GM19324 (cell line): Measurements from ENCODE around the gene ABHD4.
"Not testable (repeated sequence)": the region's sequence is repeated elsewhere in the genome, so short reads cannot be mapped to it uniquely, and the experiment has no call there.

Experiments used
- ATAC-seq: cut with Tn5 transposase; IDR thresholded peaks from one replicate; pipeline ENCODE4 v1.9.1; 2021; ENCODE audit warnings: mild to moderate bottlenecking, moderate library complexity; ENCODE audit not compliant: unreplicated experiment, low FRiP score

The ABHD4 gene

GRCh38 chr14:22622255-22622654 lies 24.2 kb downstream of the ABHD4 start:
- no peak for ATAC-seq

- ATAC-seq = no peak
Observed at GRCh38 chr14:22623047-22623446, 24.9 kb downstream of the ABHD4 start.

GRCh38 chr14:22626590-22626989 lies 28.5 kb downstream of the ABHD4 start:
- ATAC-seq = no peak

DNA sequence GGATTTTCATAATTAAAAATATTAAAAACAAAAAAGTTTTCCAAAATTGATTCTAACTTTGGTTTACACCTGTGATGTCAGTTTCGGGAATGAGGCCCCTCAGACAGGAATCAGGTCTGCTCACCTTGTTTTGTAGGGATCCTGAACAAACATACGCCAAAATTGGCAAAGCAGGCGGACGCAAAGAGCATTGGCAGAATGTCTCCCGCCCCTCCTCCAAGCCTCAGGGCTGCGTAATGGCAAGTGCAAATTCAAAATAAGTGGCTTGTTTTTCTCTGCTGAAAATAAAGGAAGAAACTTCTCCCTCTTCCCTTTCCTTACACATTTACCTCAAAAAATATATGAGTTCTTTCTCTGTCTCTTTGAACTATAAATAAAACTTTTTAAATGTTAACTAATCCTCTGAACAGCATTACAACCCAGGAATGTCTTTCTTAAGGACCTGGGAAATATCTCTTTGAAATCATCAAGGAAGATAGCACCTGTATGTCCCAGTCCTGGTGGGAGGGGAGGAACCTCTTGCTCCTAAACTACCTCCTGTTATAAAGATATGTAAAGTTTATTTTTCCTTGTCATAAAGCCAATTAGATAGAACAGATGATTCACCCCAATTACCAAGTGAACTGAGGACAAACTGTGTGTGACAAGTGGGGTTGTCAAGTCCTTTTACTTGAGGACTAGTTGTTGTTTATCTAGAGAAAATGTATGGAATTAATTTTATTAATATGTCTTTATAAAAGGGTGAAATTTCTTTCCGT lies 29.6 kb downstream of the ABHD4 start:
- ATAC-seq = no peak

DNA sequence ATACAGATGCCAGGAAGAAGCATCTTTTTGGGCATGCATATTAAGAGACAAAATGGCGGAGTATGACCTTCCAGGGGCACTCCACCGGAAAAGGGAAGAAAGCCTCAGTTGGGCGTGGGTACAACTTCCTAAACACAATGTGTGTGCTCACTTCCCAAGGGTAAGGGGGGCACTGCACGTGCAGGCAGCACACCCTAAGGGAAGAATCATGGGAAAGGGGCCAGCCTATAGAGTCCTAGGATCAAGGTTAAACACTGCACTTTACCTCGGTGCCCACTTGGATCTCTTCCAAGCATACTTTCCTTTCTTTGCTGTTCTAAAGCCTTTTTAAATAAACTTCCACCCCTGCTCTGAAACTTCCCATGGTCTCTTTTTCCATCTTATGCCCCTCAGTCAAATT lies 31.3 kb downstream of the ABHD4 start:
- ATAC-seq = no peak

DNA sequence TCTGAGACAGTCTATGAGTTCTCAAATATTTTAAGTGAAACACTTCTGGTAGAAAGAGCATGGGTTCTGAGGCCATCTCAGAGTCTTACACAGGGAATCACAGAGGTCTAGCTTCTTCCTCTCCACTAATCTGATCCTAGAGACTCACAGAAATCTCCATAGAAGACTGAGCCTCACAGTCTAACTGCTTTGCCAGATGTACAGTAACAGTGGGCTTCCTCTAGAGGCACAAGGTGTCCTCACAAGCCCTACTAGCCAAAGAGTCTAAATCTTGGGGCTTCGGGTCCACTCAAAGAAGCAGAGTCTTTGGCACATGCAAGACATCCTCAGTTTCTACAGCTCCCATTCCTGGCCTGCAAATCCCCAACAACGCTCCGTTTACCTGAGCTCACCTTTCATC lies 32.0 kb downstream of the ABHD4 start:
- ATAC-seq = no peak

GRCh38 chr14:22630486-22630885 lies 32.4 kb downstream of the ABHD4 start:
- no peak for ATAC-seq

DNA sequence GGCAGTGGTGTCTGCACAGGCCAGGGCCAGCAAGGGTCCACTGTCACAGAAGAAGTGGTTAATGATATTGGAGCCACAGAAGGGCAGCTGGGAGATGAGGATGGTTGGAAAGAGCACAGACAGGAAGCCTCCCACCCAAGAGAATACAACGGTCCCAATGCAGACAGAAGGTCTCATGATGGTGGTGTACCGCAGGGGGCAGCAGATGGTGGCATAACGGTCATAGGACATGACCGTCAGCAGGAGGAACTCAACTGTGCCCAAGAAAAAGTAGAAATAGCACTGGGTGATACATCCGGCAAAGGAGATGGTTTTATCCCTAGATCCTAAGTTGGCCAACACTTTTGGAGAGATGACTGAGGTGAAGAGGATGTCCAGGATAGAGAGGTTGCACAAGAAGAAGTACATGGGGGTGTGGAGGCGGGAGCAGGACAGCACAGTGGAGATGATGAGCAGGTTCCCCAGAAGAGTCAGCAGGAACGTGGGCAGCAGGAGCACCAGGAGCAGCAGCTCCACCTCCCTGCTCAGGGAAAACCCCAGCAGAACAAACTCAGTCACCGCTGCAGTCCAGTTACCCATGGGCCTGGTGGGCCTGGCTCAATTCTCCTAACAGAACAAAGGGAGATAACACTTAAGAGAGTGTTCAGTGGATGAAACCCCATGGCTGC lies 36.3 kb downstream of the ABHD4 start:
- ATAC-seq = no peak

DNA sequence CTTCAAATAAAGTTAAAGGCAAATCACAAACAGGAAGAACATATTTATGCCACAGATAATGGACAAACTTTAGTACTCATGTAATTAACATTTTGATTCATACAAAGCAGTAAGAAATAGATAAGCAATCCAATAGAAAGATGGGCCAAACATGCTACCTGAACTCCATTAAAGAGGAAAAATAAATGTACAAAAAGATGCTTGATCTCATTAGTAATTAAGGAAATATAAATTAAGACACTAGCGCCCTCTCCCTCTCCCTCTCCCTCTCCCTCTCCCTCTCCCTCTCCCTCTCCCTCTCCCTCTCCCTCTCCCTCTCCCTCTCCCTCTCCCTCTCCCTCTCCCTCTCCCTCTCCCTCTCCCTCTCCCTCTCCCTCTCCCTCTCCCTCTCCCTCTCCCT lies 37.9 kb downstream of the ABHD4 start:
- ATAC-seq = not testable (repeated sequence)

DNA sequence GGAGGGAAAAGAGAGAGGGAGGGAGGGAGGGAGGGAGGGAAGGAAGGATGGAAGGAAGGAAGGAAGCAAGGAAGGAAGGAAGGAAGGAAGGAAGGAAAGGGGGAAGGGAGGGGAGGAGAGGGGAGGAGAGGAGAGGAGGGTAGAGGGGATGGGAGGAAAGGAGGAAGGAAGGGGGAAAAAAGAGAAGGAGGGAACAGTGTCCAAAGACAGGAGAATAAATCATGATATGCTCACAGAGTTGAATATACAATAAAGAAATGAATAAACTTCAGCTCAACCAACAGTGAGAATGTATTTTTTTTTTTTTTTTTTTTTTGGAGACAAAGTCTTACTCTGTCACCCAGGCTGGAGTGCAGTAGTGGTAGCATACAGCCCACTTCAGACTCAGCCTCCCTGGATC lies 42.1 kb downstream of the ABHD4 start:
- ATAC-seq = no peak

GRCh38 chr14:22641846-22642245 lies 43.7 kb downstream of the ABHD4 start:
- ATAC-seq = no peak

DNA sequence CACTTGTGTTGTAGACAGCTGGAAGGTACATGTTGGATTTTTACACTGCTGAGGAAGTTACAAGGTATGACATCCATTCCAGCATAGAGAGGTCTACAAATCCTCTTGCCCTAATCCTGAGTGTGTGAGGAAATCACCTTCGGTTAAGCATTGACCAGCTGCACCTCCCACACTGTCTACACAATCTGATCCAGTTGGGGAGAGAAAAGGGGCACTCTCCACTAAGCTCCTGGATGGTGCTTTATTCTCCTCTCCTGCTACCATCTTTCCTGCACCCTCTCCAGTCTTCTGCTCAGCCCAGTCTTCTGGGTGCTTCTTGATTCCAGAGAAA lies 46.2 kb downstream of the ABHD4 start, which contains the start of gene OR6J1:
Gene OR6J1 (minus strand): TSS at position 48 of the 331 bp plus-strand sequence. CDS start 9,541 bp downstream, outside the sequence.
- ATAC-seq = no peak

DNA sequence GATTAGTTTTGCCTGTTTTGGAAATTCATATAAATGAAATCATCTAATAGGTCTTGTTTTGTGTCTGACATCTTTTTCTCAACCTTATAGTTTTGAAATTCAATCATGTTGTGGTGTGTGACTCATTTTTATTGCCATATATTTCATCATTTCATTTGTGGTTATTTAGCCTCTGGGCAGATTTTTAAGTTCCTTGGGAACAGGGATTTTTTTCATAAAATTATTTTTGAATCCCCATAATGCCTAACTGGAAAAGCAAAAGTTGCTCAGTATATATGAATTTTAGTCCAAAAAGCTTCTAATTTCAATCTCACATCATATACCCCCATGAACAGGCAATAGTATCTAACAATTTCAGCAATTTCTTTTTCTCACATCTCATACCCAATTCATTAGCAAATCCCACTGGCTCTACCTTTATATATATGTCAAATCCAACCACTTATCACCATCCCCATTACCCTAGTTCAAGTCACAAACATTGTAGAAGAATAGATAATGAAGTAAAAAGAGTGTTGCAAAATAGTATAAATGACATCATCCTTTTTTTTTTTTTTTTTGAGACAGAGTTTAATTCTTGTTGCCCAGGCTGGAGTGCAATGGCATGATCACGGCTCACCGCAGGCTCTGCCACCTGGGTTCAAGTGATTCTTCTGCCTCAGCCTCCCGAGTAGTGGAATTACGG lies 48.6 kb downstream of the ABHD4 start:
- ATAC-seq = no peak

GRCh38 chr14:22648506-22648905 lies 50.4 kb downstream of the ABHD4 start:
- no peak for ATAC-seq

GRCh38 chr14:22650046-22650739 lies 52.1 kb downstream of the ABHD4 start:
- no peak for ATAC-seq

DNA sequence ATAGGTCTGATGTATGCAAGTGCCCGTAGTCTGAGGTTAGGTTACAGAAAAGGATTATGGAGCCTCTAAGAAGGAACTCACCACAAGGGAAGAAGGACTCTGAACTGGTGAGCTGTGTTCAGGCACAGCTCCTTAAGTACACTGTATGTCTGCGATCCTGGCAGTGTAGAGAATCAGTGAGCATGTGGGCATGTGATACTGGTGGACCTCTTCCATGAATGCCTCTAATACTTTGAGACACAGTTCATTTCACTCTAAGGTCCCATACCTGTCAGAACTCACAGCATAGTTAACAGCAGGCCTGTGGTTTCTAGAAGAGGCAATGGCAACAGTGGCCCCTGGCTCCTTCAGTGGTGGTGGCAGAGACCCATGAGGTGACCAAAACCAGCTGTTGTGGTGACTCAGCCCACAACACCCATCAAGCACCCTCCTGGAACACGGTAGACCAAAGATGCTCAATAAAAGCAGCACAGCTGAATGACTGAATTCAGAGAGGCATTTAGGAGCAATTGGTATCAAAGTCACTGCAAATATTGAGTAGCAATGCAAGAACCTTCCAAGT lies 52.9 kb downstream of the ABHD4 start:
- ATAC-seq = no peak

- ATAC-seq = no peak
Observed at GRCh38 chr14:22651586-22651985, 53.5 kb downstream of the ABHD4 start.

- no peak for ATAC-seq
Observed at GRCh38 chr14:22653012-22653621, 55.0 kb downstream of the ABHD4 start.

- ATAC-seq = no peak
Observed at GRCh38 chr14:22656226-22656625, 58.1 kb downstream of the ABHD4 start.
